Keratinocyte (primary cell): Measurements from ENCODE around the gene MT2A.

ENCODE experiments used
- EZH2 ChIP-seq: IDR thresholded peaks from one replicate; pipeline ENCODE4 v1.6.1; 2012; ENCODE audit warnings: inconsistent platforms, mild to moderate bottlenecking, low read length, moderate library complexity
- TF ChIP-seq, protein P1 (sequence below), 3 experiments: IDR thresholded peaks in 1 of 3; conservative IDR thresholded peaks in 1 of 3; optimal IDR thresholded peaks in 1 of 3; 2 replicates in 2 of 3; 3 replicates in 1 of 3; pipeline versions ENCODE3 to v1.5.1; 2011; ENCODE audit warnings: low read length in 3 of 3, mild to moderate bottlenecking in 3 of 3, moderate library complexity in 2 of 3, control low read depth in 1 of 3, inconsistent platforms in 1 of 3; ENCODE audit not compliant: insufficient read depth in 2 of 3; ENCODE audit errors: extremely low read depth in 1 of 3

DNA sequence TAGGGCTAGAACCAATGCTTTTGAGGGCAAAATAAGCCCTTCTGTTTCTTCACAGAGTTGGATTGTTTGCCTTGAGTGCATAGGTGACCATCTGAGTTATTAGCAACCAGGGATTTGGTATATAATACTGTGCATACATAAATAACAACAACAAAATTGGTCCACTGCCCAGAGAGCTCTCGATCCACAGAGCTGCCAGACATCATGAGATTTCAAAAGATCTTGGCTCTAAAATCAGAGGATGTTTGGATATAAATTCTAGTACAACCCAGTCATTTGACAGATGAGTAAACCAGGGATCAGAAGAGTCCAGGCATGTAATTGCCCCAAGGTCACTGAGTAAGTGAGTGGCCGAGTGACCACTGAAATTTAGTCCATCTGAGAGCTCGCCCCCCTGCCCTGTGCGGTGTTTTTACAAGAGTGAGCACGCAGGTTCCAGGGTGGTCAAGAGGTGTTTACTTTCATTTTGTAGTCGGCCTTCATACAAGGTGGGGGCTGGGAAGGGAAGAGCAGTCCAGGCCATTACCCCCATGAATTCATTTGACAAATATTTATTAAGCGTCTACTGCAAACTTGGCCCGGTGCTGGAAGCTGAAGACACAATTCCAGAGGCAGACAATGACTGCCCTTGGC lies 1.8 kb upstream of the MT2A start:
- no peak for TF ChIP-seq EZH2
- TF ChIP-seq, protein P1, sequence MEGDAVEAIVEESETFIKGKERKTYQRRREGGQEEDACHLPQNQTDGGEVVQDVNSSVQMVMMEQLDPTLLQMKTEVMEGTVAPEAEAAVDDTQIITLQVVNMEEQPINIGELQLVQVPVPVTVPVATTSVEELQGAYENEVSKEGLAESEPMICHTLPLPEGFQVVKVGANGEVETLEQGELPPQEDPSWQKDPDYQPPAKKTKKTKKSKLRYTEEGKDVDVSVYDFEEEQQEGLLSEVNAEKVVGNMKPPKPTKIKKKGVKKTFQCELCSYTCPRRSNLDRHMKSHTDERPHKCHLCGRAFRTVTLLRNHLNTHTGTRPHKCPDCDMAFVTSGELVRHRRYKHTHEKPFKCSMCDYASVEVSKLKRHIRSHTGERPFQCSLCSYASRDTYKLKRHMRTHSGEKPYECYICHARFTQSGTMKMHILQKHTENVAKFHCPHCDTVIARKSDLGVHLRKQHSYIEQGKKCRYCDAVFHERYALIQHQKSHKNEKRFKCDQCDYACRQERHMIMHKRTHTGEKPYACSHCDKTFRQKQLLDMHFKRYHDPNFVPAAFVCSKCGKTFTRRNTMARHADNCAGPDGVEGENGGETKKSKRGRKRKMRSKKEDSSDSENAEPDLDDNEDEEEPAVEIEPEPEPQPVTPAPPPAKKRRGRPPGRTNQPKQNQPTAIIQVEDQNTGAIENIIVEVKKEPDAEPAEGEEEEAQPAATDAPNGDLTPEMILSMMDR (optimal IDR thresholded peaks at IDR 0.05 in 1 of 3, IDR thresholded peaks at IDR 0.05 in 1 of 3, conservative IDR thresholded peaks at IDR 0.05 in 1 of 3; ENCODE audit: extremely low read depth in 1 of 3, insufficient read depth in 2 of 3, low read length in 3 of 3): no peak
